Stimulated activated effector memory CD8-positive, alpha-beta T cell treated with anti-CD3 and anti-CD28 coated beads, Interleukin-12 subunit alpha, Interleukin-12 subunit beta, amount 100 ng/mL, for 72 hours (primary cell): Measurements from ENCODE around the gene CHMP4A.
A peak's percentile ranks its signal among the peaks of the same experiment; 100 is the strongest.
"Not testable (repeated sequence)": the region's sequence is repeated elsewhere in the genome, so short reads cannot be mapped to it uniquely, and the experiment has no call there.

Experiments
- ATAC-seq: fragments of 150-1000 bp; cut with Tn5 transposase; 2 replicates; pipeline ENCODE4 v1.10.0; 2021
- DNase-seq, 2 donors: peaks; one replicate each; pipeline ENCODE4 v3.0.0; 2021 to 2022; ENCODE audit warnings: low spot score in 2 of 2
- H3K27ac Mint-ChIP-seq: one replicate; pipeline ENCODE4 v1.8.0; 2022; ENCODE audit warnings: mild to moderate bottlenecking, mixed read lengths
- H3K36me3 Mint-ChIP-seq: one replicate; pipeline ENCODE4 v1.8.0; 2022; ENCODE audit warnings: mild to moderate bottlenecking, mixed read lengths
- H3K4me1 Mint-ChIP-seq: one replicate; pipeline ENCODE4 v1.8.0; 2022; ENCODE audit warnings: mixed read lengths
- H3K4me3 Mint-ChIP-seq: one replicate; pipeline ENCODE4 v1.8.0; 2022; ENCODE audit warnings: mild to moderate bottlenecking, mixed read lengths
- H3K9me3 Mint-ChIP-seq: one replicate; pipeline ENCODE4 v1.8.0; 2022; ENCODE audit warnings: mixed read lengths

The CHMP4A gene

DNA sequence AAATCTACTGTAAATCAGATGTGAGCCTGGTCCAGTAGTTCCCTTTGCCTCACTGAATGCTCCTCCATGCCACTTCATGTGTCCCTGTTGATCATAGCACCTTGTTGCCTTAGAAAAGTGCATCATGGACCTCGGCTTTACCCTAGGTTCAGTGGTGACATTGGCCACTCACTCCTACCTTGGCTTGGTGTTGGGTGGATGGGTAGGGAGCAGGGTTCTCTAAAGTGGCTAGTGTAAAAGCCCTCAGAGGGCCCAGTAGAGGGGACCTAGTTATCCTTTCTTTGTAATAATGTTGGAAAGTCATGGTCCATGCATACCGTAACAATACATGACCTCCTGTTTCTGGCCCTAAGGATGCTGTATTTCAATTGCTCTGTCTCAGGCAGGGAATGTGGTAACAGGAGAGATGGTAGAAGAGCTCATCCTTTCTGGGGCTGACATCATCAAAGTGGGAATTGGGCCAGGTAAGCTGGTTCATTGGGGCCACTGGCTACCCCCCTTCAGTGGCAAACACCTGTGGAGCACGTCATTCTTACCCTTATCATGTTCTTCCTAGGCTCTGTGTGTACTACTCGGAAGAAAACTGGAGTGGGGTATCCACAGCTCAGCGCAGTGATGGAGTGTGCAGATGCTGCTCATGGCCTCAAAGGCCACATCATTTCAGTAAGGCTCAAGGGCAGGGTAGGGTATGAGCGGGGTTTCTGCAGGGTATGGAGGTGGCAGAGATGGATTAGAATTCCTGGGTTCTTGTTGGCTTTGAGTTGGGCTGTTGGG is 23.6 kb upstream of the CHMP4A start:
- peaks cover 81% of the 10 kb centered on the region for H3K36me3 Mint-ChIP-seq
- peaks cover 72% of the 10 kb centered on the region for H3K4me1 Mint-ChIP-seq
- H3K4me3 Mint-ChIP-seq = no peak overlapping the region
- ATAC-seq (no peak), DNase-seq (no peak)
- H3K9me3 Mint-ChIP-seq = no peaks in the 10 kb centered on the region
- peak overlapping the region; percentile 84 for H3K27ac Mint-ChIP-seq

- H3K27ac Mint-ChIP-seq = peak overlapping the region; percentile 84
- DNase-seq = no peak
- H3K4me1 Mint-ChIP-seq = peaks cover 70% of the 10 kb centered on the region
- peaks cover 76% of the 10 kb centered on the region for H3K36me3 Mint-ChIP-seq
- ATAC-seq = no peak
- no peaks in the 10 kb centered on the region for H3K9me3 Mint-ChIP-seq
- no peak overlapping the region for H3K4me3 Mint-ChIP-seq
These were observed 22.8 kb upstream of the CHMP4A start for GRCh38 chr14:24235804-24236688.

GRCh38 chr14:24234095-24235005 is 21.1 kb upstream of the CHMP4A start:
- Mint-ChIP-seq H3K27ac (peak overlapping the region; percentile 67), H3K4me1 (peaks cover 54% of the 10 kb centered on the region), H3K4me3 (peak overlapping the region; percentile 84), H3K9me3 (no peaks in the 10 kb centered on the region), H3K36me3 (peaks cover 76% of the 10 kb centered on the region)
- DNase-seq = no peak
- ATAC-seq = no peak

DNA sequence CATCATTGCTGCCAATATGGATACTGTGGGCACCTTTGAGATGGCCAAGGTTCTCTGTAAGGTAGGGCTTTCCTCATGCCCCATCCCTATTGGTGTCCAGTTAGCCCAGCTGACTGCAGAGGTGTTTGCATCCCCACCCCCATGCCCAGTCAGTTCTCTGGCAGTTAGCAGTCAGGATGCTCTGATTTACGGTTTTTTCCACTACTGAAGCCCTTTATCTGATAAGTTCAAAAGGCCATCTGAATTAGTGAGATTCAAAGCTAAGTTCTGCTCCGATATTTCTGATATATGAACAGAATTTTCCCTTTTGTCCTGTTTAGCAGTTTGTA is 20.2 kb upstream of the CHMP4A start:
- ATAC-seq (no peak), DNase-seq (no peak)
- Mint-ChIP-seq H3K4me3 (peak overlapping the region; percentile 84), H3K9me3 (no peaks in the 10 kb centered on the region), H3K36me3 (peaks cover 76% of the 10 kb centered on the region), H3K4me1 (peaks cover 47% of the 10 kb centered on the region), H3K27ac (peak overlapping the region; percentile 86)

DNA sequence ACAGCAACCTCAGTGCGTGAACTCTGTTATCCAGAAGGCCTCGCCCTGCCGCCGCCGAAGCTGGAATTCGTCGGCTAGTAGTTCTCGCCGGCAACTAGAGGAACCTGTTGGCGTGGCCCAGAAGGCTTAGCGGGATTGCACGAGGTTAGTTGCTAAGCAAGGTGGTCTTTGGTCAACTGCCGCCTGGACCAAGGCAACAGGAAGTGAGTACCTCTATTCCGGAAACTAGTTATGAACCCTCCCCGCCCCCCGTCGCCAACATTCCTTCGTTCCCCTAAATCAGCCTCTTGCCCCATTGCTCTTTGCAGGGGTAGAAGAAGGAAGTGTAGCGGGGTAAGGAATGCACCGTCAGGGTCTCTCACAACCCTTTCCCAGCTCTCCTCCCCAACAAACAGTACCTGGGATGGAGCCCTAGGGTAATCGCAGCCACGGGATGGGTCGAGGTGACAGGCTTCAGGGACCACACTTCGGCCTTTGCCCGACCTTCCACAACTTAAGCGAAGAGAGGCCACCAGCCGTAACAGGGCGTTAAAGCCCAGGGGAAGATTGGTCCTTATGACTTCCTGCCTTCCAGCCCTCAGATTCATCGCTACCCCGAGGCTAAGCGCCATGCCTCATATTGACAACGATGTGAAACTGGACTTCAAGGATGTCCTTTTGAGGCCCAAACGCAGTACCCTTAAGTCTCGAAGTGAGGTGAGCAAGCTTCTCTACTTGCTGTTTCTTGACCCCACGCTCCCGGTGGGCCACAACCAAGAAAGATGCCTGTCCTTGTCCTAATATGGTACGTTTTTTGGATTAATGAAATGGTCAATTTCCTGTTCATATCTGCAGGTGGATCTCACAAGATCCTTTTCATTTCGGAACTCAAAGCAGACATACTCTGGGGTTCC is 19.6 kb upstream of the CHMP4A start, which contains the start of gene GMPR2:
Gene GMPR2 (plus strand): TSS at position 285 of the 893 bp plus-strand sequence. CDS start 325 bp downstream, at position 610.
- ATAC-seq (peak; percentile 62), DNase-seq (no peak)
- peaks cover 41% of the 10 kb centered on the region for H3K4me1 Mint-ChIP-seq
- no peaks in the 10 kb centered on the region for H3K9me3 Mint-ChIP-seq
- H3K4me3 Mint-ChIP-seq = peak within 1 kb of the TSS; percentile 84
- H3K27ac Mint-ChIP-seq = peak within 1 kb of the TSS; percentile 86
- peaks cover 76% of the 10 kb centered on the region for H3K36me3 Mint-ChIP-seq

DNA sequence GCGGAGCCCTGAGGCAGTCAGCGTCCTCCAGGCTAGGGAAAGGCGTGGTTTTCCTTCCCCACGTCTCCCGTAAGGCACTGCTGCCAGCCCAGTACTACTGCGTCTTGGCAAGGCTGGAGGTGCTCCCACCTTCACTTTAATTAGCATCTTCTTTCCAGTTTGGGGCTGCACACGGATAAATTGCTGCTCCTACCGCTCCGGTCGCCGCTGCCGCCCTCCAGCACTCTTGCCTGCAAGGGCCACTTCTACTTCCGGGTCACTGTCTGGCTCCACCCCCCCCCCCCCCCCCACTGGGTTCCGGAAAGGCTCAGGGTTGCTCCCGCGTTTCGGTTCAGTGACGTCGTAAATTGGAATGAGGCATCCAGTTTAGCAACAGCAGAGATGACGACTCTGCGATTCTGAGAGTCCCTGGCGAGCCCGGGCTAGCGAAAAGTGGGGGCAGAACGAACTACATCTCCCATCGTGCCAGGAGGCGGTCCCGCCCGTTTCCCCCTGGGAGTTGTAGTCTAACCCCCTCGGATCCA is 18.9 kb upstream of the CHMP4A start, which contains the start of gene NEDD8:
Gene NEDD8 (minus strand): TSS at position 247 of the 524 bp plus-strand sequence. CDS start 100 bp downstream, at position 147.
- peak; percentile 68 to 93 for DNase-seq
- H3K9me3 Mint-ChIP-seq = no peaks in the 10 kb centered on the region
- ATAC-seq = peak; percentile 93
- H3K36me3 Mint-ChIP-seq = peaks cover 76% of the 10 kb centered on the region
- peak within 1 kb of the TSS; percentile 84 for H3K4me3 Mint-ChIP-seq
- peaks cover 38% of the 10 kb centered on the region for H3K4me1 Mint-ChIP-seq
- peak within 1 kb of the TSS; percentile 86 for H3K27ac Mint-ChIP-seq

GRCh38 chr14:24231263-24232120 is 18.2 kb upstream of the CHMP4A start:
- Mint-ChIP-seq H3K4me3 (peak overlapping the region; percentile 84), H3K9me3 (no peaks in the 10 kb centered on the region), H3K27ac (peak overlapping the region; percentile 86), H3K4me1 (peaks cover 35% of the 10 kb centered on the region), H3K36me3 (peaks cover 73% of the 10 kb centered on the region)
- ATAC-seq (peak; percentile 43), DNase-seq (peak in 1 of 2 donors; percentile 11)

DNA sequence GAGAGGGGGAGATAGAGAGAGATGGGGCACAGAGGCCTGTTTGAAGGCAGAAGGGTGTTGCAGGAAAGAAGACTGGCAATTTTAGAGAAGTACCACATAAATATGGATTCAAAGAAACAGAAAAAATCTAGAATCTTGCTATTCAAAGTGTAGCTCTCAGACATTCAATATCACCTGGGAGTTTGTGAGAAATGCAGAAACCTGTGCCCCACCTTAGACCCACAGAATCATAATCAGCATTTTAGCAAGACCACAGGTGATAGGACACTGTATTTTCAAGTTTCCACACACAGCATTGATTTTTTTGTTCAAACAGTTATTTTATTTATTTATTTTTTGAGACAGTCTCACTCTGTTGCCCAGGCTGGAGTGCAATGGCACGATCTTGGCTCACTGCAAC is 15.6 kb upstream of the CHMP4A start:
- ATAC-seq = no peak
- H3K4me1 Mint-ChIP-seq = peaks cover 20% of the 10 kb centered on the region
- no peak overlapping the region for H3K4me3 Mint-ChIP-seq
- H3K27ac Mint-ChIP-seq = peak overlapping the region; percentile 20
- peaks cover 72% of the 10 kb centered on the region for H3K36me3 Mint-ChIP-seq
- H3K9me3 Mint-ChIP-seq = no peaks in the 10 kb centered on the region
- no peak for DNase-seq

DNA sequence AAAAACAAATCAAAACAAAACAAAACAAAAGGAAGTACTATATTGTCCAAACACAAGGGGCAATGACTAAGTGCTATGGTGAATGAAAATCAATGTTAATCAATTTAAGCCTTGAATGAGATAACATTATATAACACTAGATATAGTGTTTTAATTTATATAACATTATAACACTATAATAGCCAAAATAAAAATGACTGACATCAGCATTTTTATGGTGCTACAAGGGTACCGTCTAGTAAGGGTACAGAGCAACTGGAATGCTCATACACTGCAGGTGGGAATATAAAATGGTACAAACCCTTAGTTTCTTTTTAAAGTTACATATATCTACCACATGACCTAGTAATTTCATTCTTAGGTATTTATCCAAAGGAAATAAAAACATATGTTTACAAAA is 13.2 kb upstream of the CHMP4A start:
- no peaks in the 10 kb centered on the region for H3K9me3 Mint-ChIP-seq
- no peak for ATAC-seq
- H3K27ac Mint-ChIP-seq = no peak overlapping the region
- H3K36me3 Mint-ChIP-seq = peaks cover 66% of the 10 kb centered on the region
- no peak for DNase-seq
- peaks cover 14% of the 10 kb centered on the region for H3K4me1 Mint-ChIP-seq
- H3K4me3 Mint-ChIP-seq = no peak overlapping the region

GRCh38 chr14:24224618-24225071 is 11.4 kb upstream of the CHMP4A start:
- Mint-ChIP-seq H3K9me3 (no peaks in the 10 kb centered on the region), H3K36me3 (peaks cover 50% of the 10 kb centered on the region), H3K27ac (peak overlapping the region; percentile 14), H3K4me3 (no peak overlapping the region), H3K4me1 (peaks cover 14% of the 10 kb centered on the region)
- DNase-seq (no peak), ATAC-seq (no peak)

GRCh38 chr14:24222987-24223386 is 9.7 kb upstream of the CHMP4A start:
- not testable (repeated sequence) for H3K4me3 Mint-ChIP-seq, DNase-seq, ATAC-seq, H3K27ac Mint-ChIP-seq, H3K9me3 Mint-ChIP-seq
- H3K36me3 Mint-ChIP-seq = peaks cover 36% of the 10 kb centered on the region
- H3K4me1 Mint-ChIP-seq = peaks cover 14% of the 10 kb centered on the region

GRCh38 chr14:24219521-24219920 is 6.2 kb upstream of the CHMP4A start:
- H3K4me3 Mint-ChIP-seq = no peak overlapping the region
- H3K27ac Mint-ChIP-seq = no peak overlapping the region
- peaks cover 39% of the 10 kb centered on the region for H3K36me3 Mint-ChIP-seq
- no peak for ATAC-seq
- H3K9me3 Mint-ChIP-seq = no peaks in the 10 kb centered on the region
- no peak for DNase-seq
- H3K4me1 Mint-ChIP-seq = peaks cover 24% of the 10 kb centered on the region

DNA sequence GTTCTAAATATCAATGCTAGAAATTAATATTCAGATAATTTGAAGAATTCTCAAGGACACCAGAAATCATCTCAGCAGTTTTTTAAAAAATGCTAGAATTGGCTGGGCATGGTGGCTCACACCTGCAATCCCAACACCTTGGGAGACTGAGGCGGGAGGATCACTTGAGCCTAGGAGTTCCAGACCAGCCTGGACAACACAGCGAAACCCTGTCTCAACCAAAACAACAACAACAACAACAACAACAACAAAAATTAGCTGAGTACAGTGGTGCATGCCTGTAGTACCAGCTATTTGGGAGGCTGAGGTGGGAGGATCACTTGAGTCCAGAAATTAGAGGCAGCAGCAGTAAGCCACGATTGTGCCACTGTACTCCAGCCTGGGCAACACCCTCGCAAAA is 5.8 kb upstream of the CHMP4A start:
- no peaks in the 10 kb centered on the region for H3K9me3 Mint-ChIP-seq
- no peak for ATAC-seq
- peaks cover 25% of the 10 kb centered on the region for H3K4me1 Mint-ChIP-seq
- no peak overlapping the region for H3K27ac Mint-ChIP-seq
- no peak overlapping the region for H3K4me3 Mint-ChIP-seq
- H3K36me3 Mint-ChIP-seq = peaks cover 39% of the 10 kb centered on the region
- DNase-seq = no peak
